ENCODE data around the gene GRIFIN. TPM values are rescaled to one million over a fixed set of nuclear protein-coding genes. Genes with fewer than 3 reads are reported as not detected.
A peak's percentile ranks its signal among the peaks of the same experiment; 100 is the strongest.

Gene GRIFIN
- total and polyA plus RNA-seq, 9 of the 15 experiments (the other 6 are each of a cell fraction or from before 2014, with no cell fraction given), result not detected

DNA sequence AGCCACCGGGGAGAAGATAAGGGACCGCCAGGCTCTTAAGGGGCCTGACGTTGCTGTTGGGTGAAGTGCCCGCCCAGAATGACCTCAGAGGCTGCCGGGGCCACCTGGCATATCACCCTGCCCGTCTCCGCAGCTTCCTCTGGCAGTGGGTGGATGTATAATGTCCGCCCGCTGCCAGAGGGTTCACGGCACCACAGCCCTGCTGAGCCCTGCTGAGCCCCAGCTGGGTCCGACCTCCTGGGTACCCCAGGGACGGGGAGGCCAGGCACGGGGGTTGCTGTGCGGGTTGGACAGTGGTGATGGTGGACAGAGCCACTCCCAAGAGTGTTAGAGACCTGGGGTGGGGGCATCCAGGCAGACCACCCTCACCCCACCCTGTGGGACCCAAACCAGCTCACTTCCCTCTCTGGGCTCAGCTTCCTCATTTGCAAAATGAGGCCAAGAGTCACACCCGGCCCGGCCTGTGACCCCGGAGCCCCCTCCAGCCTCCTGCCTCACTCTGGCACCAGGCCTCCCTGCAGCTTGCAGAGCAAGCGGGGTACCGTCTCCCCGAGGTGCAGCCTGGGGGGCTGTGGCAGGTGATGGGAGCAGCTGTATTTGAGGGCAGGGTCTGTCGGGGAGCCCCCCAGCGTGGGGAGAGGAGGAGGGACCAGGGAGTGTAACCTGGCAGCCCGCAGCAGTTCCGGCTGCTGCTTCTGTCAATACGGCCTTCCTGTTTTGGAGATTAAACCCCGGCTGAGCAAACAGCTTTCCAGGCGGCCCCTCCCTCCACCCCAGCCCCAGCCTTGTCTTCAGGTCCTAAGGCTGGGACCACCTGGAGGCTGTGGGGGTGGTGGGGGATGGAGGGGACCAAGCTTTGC is 34.9 kb upstream of the GRIFIN start (continued):
- TF ChIP-seq CHD7 (IDR thresholded peaks at IDR 0.05; ENCODE audit: low read depth, low read length), result peak; percentile 55
- peak; percentile 50 for TF ChIP-seq ARID1B (IDR thresholded peaks at IDR 0.05)
- peak; percentile 74; the same call in 1 of the 2 replicates for TF ChIP-seq ZBTB7A (IDR thresholded peaks at IDR 0.05; ENCODE audit: borderline replicate concordance, control insufficient read depth, low read depth, low read length)
- TF ChIP-seq MAFK (IDR thresholded peaks at IDR 0.05; ENCODE audit: low read length), result no peak
- TF ChIP-seq SPI1 (IDR thresholded peaks at IDR 0.05; ENCODE audit: borderline replicate concordance, low read depth, low read length), result peak; percentile 70; the same call in 1 of the 2 replicates
- no peak for TF ChIP-seq REST (IDR thresholded peaks at IDR 0.05; ENCODE audit: borderline replicate concordance)
- no peak for TF ChIP-seq REST (CRISPR knock-in tag; IDR thresholded peaks at IDR 0.05; ENCODE audit: low read depth)
